Astrocyte (in vitro differentiated cells and primary cell): ENCODE data around the gene TAGLN2. TPM values are rescaled to one million over a fixed set of nuclear protein-coding genes. Genes with fewer than 3 reads are reported as not detected.

Source experiments
- DNase-seq: peaks from one replicate; pipeline ENCODE4 v3.0.0-alpha.2; 2010; ENCODE audit warnings: low read depth
- FAIRE-seq: peaks from 2 replicates; lab custom pipeline; 2011; peaks lifted over from hg19 to GRCh38; lab: Jason Lieb, UNC
- H2AFZ ChIP-seq: 2 replicates; pipeline ENCODE4 v1.6.0; 2012; ENCODE audit warnings: low read depth, low read length, inconsistent platforms
- H3K27ac ChIP-seq: 2 replicates; pipeline ENCODE4 v1.5.1; 2011; ENCODE audit warnings: low read depth, low read length, inconsistent platforms
- H3K27me3 ChIP-seq: 2 replicates; pipeline ENCODE4 v1.6.0; 2011; ENCODE audit warnings: low read length, inconsistent platforms; ENCODE audit not compliant: insufficient read depth
- H3K36me3 ChIP-seq: 2 replicates; pipeline ENCODE4 v1.5.1; 2011; ENCODE audit warnings: low read length, inconsistent platforms; ENCODE audit not compliant: insufficient read depth
- H3K4me1 ChIP-seq: 2 replicates; pipeline ENCODE4 v1.5.1; 2011; ENCODE audit warnings: low read length, inconsistent platforms; ENCODE audit not compliant: insufficient read depth
- H3K4me2 ChIP-seq: 2 replicates; pipeline ENCODE4 v1.6.0; 2012; ENCODE audit warnings: low read length, inconsistent platforms
- H3K4me3 ChIP-seq: 2 replicates; pipeline ENCODE4 v1.5.1; 2011; ENCODE audit warnings: low read depth, mild to moderate bottlenecking, low read length, inconsistent platforms; ENCODE audit not compliant: insufficient read depth
- H3K79me2 ChIP-seq: 2 replicates; pipeline ENCODE4 v1.6.0; 2012; ENCODE audit warnings: mild to moderate bottlenecking, low read length, inconsistent platforms; ENCODE audit not compliant: insufficient read depth
- H3K9ac ChIP-seq: 2 replicates; pipeline ENCODE4 v1.6.0; 2012; ENCODE audit warnings: mild to moderate bottlenecking, low read length, inconsistent platforms
- H3K9me3 ChIP-seq: 2 replicates; pipeline ENCODE4 v1.5.1; 2012; ENCODE audit warnings: low read depth, mild to moderate bottlenecking, low read length, inconsistent platforms; ENCODE audit not compliant: insufficient read depth
- H4K20me1 ChIP-seq: 2 replicates; pipeline ENCODE4 v1.6.0; 2012; ENCODE audit warnings: low read length, inconsistent platforms; ENCODE audit not compliant: insufficient read depth
- H3K27ac Mint-ChIP-seq: one replicate; pipeline ENCODE4 v1.8.0; 2021; ENCODE audit warnings: mild to moderate bottlenecking, mixed read lengths; ENCODE audit not compliant: unreplicated experiment
- H3K27me3 Mint-ChIP-seq: one replicate; pipeline ENCODE4 v1.8.0; 2021; ENCODE audit warnings: low read depth, mixed read lengths; ENCODE audit not compliant: unreplicated experiment
- H3K36me3 Mint-ChIP-seq: one replicate; pipeline ENCODE4 v1.8.0; 2021; ENCODE audit warnings: low read depth, mixed read lengths; ENCODE audit not compliant: unreplicated experiment
- H3K4me1 Mint-ChIP-seq: one replicate; pipeline ENCODE4 v1.8.0; 2021; ENCODE audit warnings: low read depth, mixed read lengths; ENCODE audit not compliant: unreplicated experiment
- H3K4me3 Mint-ChIP-seq: one replicate; pipeline ENCODE4 v1.8.0; 2021; ENCODE audit warnings: mild to moderate bottlenecking, moderate library complexity, mixed read lengths; ENCODE audit not compliant: unreplicated experiment
- H3K9me3 Mint-ChIP-seq: one replicate; pipeline ENCODE4 v1.8.0; 2021; ENCODE audit warnings: mild to moderate bottlenecking, mixed read lengths; ENCODE audit not compliant: unreplicated experiment
- EZH2 ChIP-seq: IDR thresholded peaks from 2 replicates; pipeline ENCODE4 v1.6.1; 2012; ENCODE audit warnings: mild to moderate bottlenecking, low read length, inconsistent platforms; ENCODE audit not compliant: insufficient read depth
- total RNA-seq: library from RNA; stranded (reverse); gene quantifications from 2 replicates; pipeline ENCODE4 v1.2.1, GENCODE V29; 2021
- TF ChIP-seq, protein P1 (sequence below): IDR thresholded peaks from 2 replicates; pipeline ENCODE4 v1.5.1; 2011; ENCODE audit warnings: low read depth, mild to moderate bottlenecking, inconsistent platforms, low read length, moderate library complexity; ENCODE audit not compliant: insufficient read depth

Gene TAGLN2
- total RNA-seq, 1 donor from 2014 or later: 688 TPM

DNA sequence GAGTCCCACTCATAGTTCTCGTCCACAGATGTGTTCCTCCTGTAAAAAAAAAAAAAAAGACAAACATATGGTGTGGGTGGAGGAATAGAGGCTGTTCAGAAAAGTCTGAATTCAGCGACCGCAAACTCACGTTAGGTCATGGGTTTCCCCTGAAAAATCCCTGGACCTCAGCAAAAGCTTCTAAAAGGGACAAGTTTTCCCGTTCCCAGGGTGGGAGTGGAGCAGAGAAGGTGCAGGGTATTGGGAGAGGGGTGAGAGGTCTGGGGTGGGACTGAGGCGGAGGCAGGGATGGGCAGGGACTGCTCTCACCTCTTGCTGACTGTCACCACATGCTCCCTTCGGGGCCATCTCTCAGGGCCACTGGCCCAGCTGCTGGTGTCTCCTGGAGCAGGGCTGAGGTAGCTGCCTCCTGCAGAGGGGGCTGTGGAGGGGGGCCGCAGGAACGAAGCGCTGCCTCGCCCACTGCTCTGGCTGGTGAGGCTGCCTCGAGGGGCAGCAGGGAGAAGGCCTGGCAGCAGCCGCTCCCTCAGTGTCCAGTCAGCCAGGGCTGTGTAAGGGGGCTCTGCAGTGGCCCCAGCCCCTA lies 2.6 kb upstream of the TAGLN2 start:
- Histone ChIP-seq H3K9me3 (no peaks in the 10 kb centered on the region), H3K79me2 (peaks cover 28% of the 10 kb centered on the region), H3K4me1 (peaks cover 9% of the 10 kb centered on the region), H3K27ac (no peak overlapping the region), H4K20me1 (peaks cover 11% of the 10 kb centered on the region), H2AFZ (no peak overlapping the region), H3K36me3 (no peaks in the 10 kb centered on the region), H3K4me3 (no peak overlapping the region), H3K4me2 (no peak overlapping the region), H3K27me3 (no peaks in the 10 kb centered on the region), H3K9ac (no peak overlapping the region)
- Mint-ChIP-seq H3K27ac (no peak overlapping the region), H3K4me3 (no peak overlapping the region), H3K27me3 (peaks cover 14% of the 10 kb centered on the region), H3K9me3 (no peaks in the 10 kb centered on the region), H3K4me1 (peaks cover 8% of the 10 kb centered on the region), H3K36me3 (peaks cover 5% of the 10 kb centered on the region)
- TF ChIP-seq EZH2: no peak
- TF ChIP-seq, protein P1, sequence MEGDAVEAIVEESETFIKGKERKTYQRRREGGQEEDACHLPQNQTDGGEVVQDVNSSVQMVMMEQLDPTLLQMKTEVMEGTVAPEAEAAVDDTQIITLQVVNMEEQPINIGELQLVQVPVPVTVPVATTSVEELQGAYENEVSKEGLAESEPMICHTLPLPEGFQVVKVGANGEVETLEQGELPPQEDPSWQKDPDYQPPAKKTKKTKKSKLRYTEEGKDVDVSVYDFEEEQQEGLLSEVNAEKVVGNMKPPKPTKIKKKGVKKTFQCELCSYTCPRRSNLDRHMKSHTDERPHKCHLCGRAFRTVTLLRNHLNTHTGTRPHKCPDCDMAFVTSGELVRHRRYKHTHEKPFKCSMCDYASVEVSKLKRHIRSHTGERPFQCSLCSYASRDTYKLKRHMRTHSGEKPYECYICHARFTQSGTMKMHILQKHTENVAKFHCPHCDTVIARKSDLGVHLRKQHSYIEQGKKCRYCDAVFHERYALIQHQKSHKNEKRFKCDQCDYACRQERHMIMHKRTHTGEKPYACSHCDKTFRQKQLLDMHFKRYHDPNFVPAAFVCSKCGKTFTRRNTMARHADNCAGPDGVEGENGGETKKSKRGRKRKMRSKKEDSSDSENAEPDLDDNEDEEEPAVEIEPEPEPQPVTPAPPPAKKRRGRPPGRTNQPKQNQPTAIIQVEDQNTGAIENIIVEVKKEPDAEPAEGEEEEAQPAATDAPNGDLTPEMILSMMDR: no peak
- FAIRE-seq (no peak), DNase-seq (no peak)

DNA sequence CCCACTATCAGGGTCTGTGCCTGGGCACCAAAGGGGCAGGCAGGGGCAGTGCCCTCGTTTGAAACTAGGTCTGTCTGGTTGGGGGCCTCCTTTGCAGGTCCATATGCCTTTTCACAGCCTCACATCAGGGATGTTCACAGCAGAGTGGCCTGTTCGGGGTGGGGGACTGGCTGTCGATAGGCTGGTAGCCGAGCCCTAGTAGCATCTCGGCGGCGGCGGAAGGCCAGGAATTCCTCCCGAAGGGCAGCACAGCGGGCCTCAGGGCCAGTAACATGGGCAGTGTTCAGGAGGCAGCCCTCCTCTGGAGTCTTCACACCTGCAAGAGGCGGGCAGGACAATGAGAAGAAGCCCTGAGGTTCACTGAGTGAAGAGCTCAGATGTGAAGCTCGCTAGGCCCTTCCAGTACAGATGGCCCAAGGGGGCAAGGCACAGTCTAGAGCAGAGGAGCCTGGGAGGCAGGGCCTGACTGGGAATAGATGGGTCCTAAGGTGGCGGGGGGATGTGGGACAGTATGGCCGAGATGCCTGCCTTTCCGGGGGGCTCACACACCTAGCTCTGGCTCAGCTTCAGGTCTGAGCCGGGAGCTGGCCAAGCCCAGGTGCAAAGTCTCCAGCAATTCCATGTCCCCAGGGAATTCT lies 2.0 kb upstream of the TAGLN2 start:
- no peak for FAIRE-seq
- no peak overlapping the region for H3K27ac Mint-ChIP-seq
- H4K20me1 ChIP-seq: peaks cover 18% of the 10 kb centered on the region

More for the DNA sequence above, 2.0 kb upstream of the TAGLN2 start:
- no peak overlapping the region for H2AFZ ChIP-seq
- no peaks in the 10 kb centered on the region for H3K9me3 ChIP-seq
- H3K36me3 ChIP-seq: no peaks in the 10 kb centered on the region
- no peak overlapping the region for H3K4me3 Mint-ChIP-seq
- peaks cover 5% of the 10 kb centered on the region for H3K36me3 Mint-ChIP-seq
- peaks cover 11% of the 10 kb centered on the region for H3K4me1 Mint-ChIP-seq
- DNase-seq: no peak
- no peak overlapping the region for H3K9ac ChIP-seq
- TF ChIP-seq EZH2: no peak
- TF ChIP-seq, protein P1: no peak
- H3K9me3 Mint-ChIP-seq: no peaks in the 10 kb centered on the region
- H3K27ac ChIP-seq: no peak overlapping the region
- no peak overlapping the region for H3K4me3 ChIP-seq
- no peaks in the 10 kb centered on the region for H3K27me3 ChIP-seq
- no peak overlapping the region for H3K4me2 ChIP-seq
- peaks cover 12% of the 10 kb centered on the region for H3K27me3 Mint-ChIP-seq
- H3K4me1 ChIP-seq: peaks cover 15% of the 10 kb centered on the region
- peaks cover 34% of the 10 kb centered on the region for H3K79me2 ChIP-seq
